Bronchial epithelial cell (primary cell): ENCODE results near the gene TMC3. TPM values are rescaled to one million over a fixed set of nuclear protein-coding genes. Genes with fewer than 3 reads are reported as not detected.
A peak's percentile ranks its signal among the peaks of the same experiment; 100 is the strongest.

Experiments used
- DNase-seq: peaks from one replicate; pipeline ENCODE4 v3.0.0-alpha.2; 2010; ENCODE audit warnings: low read depth
- FAIRE-seq: peaks from 2 replicates; lab custom pipeline; 2011; peaks lifted over from hg19 to GRCh38; lab: Jason Lieb, UNC
- H3K27me3 ChIP-seq: 2 replicates; pipeline ENCODE4 v1.5.1; 2011; ENCODE audit warnings: low read length; ENCODE audit not compliant: control insufficient read depth, insufficient read depth
- H3K36me3 ChIP-seq: 2 replicates; pipeline ENCODE4 v1.5.1; 2011; ENCODE audit warnings: low read length; ENCODE audit not compliant: control insufficient read depth, insufficient read depth
- H3K4me3 ChIP-seq: 2 replicates; pipeline ENCODE4 v1.5.1; 2011; ENCODE audit warnings: mild to moderate bottlenecking, low read depth, low read length, control low read depth
- CTCF ChIP-seq: IDR thresholded peaks from 2 replicates; pipeline ENCODE4 v1.5.1; 2011; ENCODE audit warnings: mild to moderate bottlenecking, moderate library complexity, low read length, control low read depth, inconsistent platforms; ENCODE audit not compliant: insufficient read depth, severe bottlenecking
- total RNA-seq: library from RNA; depleted of rRNA; stranded (reverse); fragments of >200 nt; gene quantifications from 2 replicates; pipeline ENCODE4 v1.2.1, GENCODE V29; 2014

The TMC3 gene
- total RNA-seq, 1 donor from 2014 or later: not detected

DNA sequence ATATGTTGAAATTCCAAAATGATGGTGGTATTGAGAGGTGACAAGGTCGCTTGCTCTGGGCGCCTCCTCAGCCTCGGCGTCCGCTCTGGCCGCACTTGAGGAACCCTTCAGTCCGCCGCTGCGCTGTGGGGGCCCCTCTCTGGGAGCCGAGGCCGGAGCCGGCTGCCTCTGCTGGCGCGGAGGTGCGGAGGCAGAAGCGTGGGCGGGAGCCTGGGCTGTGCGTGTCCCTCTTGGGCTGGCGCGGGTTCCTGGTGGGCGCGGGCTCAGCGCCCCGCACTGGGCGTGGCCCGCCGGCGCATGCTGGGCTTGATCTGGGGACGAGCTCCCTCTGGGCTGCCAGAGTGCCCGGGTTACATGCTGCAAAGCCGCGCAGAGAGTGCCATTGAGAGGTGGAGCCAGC lies 39.8 kb upstream of the TMC3 start:
- Histone ChIP-seq H3K4me3 (no peak overlapping the region), H3K36me3 (no peaks in the 10 kb centered on the region), H3K27me3 (no peaks in the 10 kb centered on the region)
- TF ChIP-seq CTCF: no peak
- no peak for FAIRE-seq
- DNase-seq: no peak

DNA sequence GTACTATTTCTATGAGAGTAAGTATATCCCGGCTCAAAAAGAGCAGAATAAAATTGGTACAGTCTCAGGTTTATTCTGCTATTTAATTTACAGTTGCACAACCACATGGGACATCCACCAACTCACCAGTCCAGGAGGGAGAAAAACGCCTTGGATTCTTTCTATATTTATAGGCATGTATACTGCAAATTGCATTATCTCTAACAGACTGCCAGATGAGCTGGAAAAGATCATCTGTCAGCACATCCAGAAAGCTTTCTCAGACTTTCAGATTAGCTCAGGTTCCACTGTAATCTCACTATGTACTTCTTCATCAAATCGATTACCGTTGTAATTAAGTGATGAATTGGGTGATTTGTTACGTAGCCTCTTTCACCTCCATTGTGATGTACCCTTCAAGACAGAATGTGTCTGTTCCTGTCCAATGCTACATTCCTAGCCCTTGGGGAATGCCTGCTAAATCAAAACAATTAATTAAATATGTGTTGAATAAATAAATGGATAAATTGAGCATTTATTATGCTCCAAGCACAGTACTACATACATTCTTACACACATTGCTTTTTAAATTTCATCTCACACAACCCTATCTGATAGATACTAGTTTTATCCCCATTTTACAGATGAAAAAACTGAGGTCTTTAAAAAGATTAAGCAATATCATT lies 38.1 kb upstream of the TMC3 start:
- no peak overlapping the region for H3K4me3 ChIP-seq
- TF ChIP-seq CTCF: no peak
- FAIRE-seq (no peak), DNase-seq (no peak)
- no peaks in the 10 kb centered on the region for H3K36me3 ChIP-seq
- peaks cover 2% of the 10 kb centered on the region for H3K27me3 ChIP-seq

GRCh38 chr15:81411051-81411450 lies 37.0 kb upstream of the TMC3 start:
- DNase-seq (no peak), FAIRE-seq (no peak)
- Histone ChIP-seq H3K36me3 (no peaks in the 10 kb centered on the region), H3K27me3 (peaks cover 2% of the 10 kb centered on the region), H3K4me3 (no peak overlapping the region)
- TF ChIP-seq CTCF: no peak

GRCh38 chr15:81410318-81410753 lies 36.3 kb upstream of the TMC3 start:
- peak; percentile 73 for FAIRE-seq
- DNase-seq: peak; percentile 89
- H3K27me3 ChIP-seq: peaks cover 2% of the 10 kb centered on the region

GRCh38 chr15:81407718-81408117 lies 33.7 kb upstream of the TMC3 start:
- Histone ChIP-seq H3K4me3 (no peak overlapping the region), H3K36me3 (no peaks in the 10 kb centered on the region), H3K27me3 (peaks cover 2% of the 10 kb centered on the region)
- DNase-seq (no peak), FAIRE-seq (no peak)
- TF ChIP-seq CTCF: no peak

More at GRCh38 chr15:81410318-81410753, 36.3 kb upstream of the TMC3 start:
- TF ChIP-seq CTCF: peak; percentile 49
- H3K4me3 ChIP-seq: no peak overlapping the region
- no peaks in the 10 kb centered on the region for H3K36me3 ChIP-seq

- DNase-seq (no peak), FAIRE-seq (no peak)
- H3K36me3 ChIP-seq: no peaks in the 10 kb centered on the region
- no peak for TF ChIP-seq CTCF
- peaks cover 2% of the 10 kb centered on the region for H3K27me3 ChIP-seq
- no peak overlapping the region for H3K4me3 ChIP-seq
These were observed 33.2 kb upstream of the TMC3 start for GRCh38 chr15:81407176-81407575.
